ENCODE measurements around the gene HAGH. TPM values are rescaled to one million over a fixed set of nuclear protein-coding genes. Genes with fewer than 3 reads are reported as not detected.

Gene HAGH
- total RNA-seq, 4 donors from 2014 or later: 124 to 245 (median 175) TPM

- TF ChIP-seq POLR2A (IDR thresholded peaks at IDR 0.05): no peak
- no peak for TF ChIP-seq POLR2AphosphoS5 (IDR thresholded peaks at IDR 0.05)
- TF ChIP-seq CTCF (IDR thresholded peaks at IDR 0.05): no peak
- no peak for TF ChIP-seq EP300 (IDR thresholded peaks at IDR 0.05)
- Histone ChIP-seq H3K4me3 (no peak overlapping the region), H3K27ac (no peak overlapping the region), H3K27me3 (peaks cover 15% of the 10 kb centered on the region), H3K9me3 (no peaks in the 10 kb centered on the region), H3K4me1 (no peaks in the 10 kb centered on the region), H3K36me3 (no peaks in the 10 kb centered on the region)
- WGBS, 2 donors (ENCODE audit: low coverage in 1 of 2): 88 to 100% methylated on average over 1 of the region's 1 CpG
- ATAC-seq: no peak
Measured at GRCh38 chr16:1846416-1846815, 19.8 kb upstream of the HAGH start.

- H3K36me3 ChIP-seq: no peaks in the 10 kb centered on the region
- no peaks in the 10 kb centered on the region for H3K9me3 ChIP-seq
- TF ChIP-seq CTCF (IDR thresholded peaks at IDR 0.05): no peak
- TF ChIP-seq EP300 (IDR thresholded peaks at IDR 0.05): no peak
- TF ChIP-seq POLR2A (IDR thresholded peaks at IDR 0.05): no peak
- no peak for TF ChIP-seq POLR2AphosphoS5 (IDR thresholded peaks at IDR 0.05)
- no peak overlapping the region for H3K27ac ChIP-seq
- 52 to 60% methylated on average over 3 to 4 of the region's 4 CpGs for whole genome bisulfite sequencing, 2 donors (ENCODE audit: low coverage in 1 of 2)
- no peaks in the 10 kb centered on the region for H3K4me1 ChIP-seq
- ATAC-seq: no peak
- H3K27me3 ChIP-seq: peaks cover 15% of the 10 kb centered on the region
- H3K4me3 ChIP-seq: no peak overlapping the region
Measured at GRCh38 chr16:1845985-1846384, 19.4 kb upstream of the HAGH start.

GRCh38 chr16:1839554-1839953 lies 12.9 kb upstream of the HAGH start:
- H3K4me1 ChIP-seq: no peaks in the 10 kb centered on the region
- peaks cover 0 to 6% of the 10 kb centered on the region in 2 donors for H3K36me3 ChIP-seq
- no peak overlapping the region for H3K4me3 ChIP-seq
- no peaks in the 10 kb centered on the region for H3K9me3 ChIP-seq
- no peak for TF ChIP-seq POLR2AphosphoS5 (IDR thresholded peaks at IDR 0.05)
- no peak for TF ChIP-seq POLR2A (IDR thresholded peaks at IDR 0.05)
- TF ChIP-seq CTCF (IDR thresholded peaks at IDR 0.05): no peak
- TF ChIP-seq EP300 (IDR thresholded peaks at IDR 0.05): no peak
- 55 to 71% methylated on average over 7 to 8 of the region's 9 CpGs for WGBS, 2 donors (ENCODE audit: low coverage in 1 of 2)
- ATAC-seq: no peak
- no peak overlapping the region for H3K27ac ChIP-seq
- no peaks in the 10 kb centered on the region for H3K27me3 ChIP-seq

GRCh38 chr16:1834096-1834495 lies 7.5 kb upstream of the HAGH start:
- H3K27ac ChIP-seq: no peak overlapping the region
- H3K4me3 ChIP-seq: no peak overlapping the region
- no peak for ATAC-seq
- peaks cover 0 to 16% of the 10 kb centered on the region in 2 donors for H3K36me3 ChIP-seq
- 47 to 55% methylated on average over 5 of the region's 5 CpGs for WGBS, 2 donors (ENCODE audit: low coverage in 1 of 2)
- H3K9me3 ChIP-seq: no peaks in the 10 kb centered on the region
- H3K27me3 ChIP-seq: no peaks in the 10 kb centered on the region
- peaks cover 0 to 17% (median 2%) of the 10 kb centered on the region in 3 donors for H3K4me1 ChIP-seq
- TF ChIP-seq EP300 (IDR thresholded peaks at IDR 0.05) (no peak), POLR2A (IDR thresholded peaks at IDR 0.05) (no peak), POLR2AphosphoS5 (IDR thresholded peaks at IDR 0.05) (no peak)

GRCh38 chr16:1832838-1833454 lies 6.3 kb upstream of the HAGH start:
- no peak overlapping the region for H3K4me3 ChIP-seq
- peaks cover 0 to 16% of the 10 kb centered on the region in 2 donors for H3K36me3 ChIP-seq
- no peak for ATAC-seq
- H3K4me1 ChIP-seq: peaks cover 0 to 29% (median 6%) of the 10 kb centered on the region in 3 donors
- TF ChIP-seq EP300 (IDR thresholded peaks at IDR 0.05): no peak
- TF ChIP-seq POLR2A (IDR thresholded peaks at IDR 0.05): no peak
- no peak for TF ChIP-seq CTCF (IDR thresholded peaks at IDR 0.05)
- no peak for TF ChIP-seq POLR2AphosphoS5 (IDR thresholded peaks at IDR 0.05)
- H3K27me3 ChIP-seq: no peaks in the 10 kb centered on the region
- 63 to 67% methylated on average over 4 to 6 of the region's 9 CpGs for WGBS, 2 donors (ENCODE audit: low coverage in 1 of 2)
- H3K9me3 ChIP-seq: no peaks in the 10 kb centered on the region
- H3K27ac ChIP-seq: no peak overlapping the region
